ENCODE results near the gene LGR5. TPM values are rescaled to one million over a fixed set of nuclear protein-coding genes. Genes with fewer than 3 reads are reported as not detected.

Gene LGR5
- total RNA-seq, 1 experiment from 2014 or later, result not detected

DNA sequence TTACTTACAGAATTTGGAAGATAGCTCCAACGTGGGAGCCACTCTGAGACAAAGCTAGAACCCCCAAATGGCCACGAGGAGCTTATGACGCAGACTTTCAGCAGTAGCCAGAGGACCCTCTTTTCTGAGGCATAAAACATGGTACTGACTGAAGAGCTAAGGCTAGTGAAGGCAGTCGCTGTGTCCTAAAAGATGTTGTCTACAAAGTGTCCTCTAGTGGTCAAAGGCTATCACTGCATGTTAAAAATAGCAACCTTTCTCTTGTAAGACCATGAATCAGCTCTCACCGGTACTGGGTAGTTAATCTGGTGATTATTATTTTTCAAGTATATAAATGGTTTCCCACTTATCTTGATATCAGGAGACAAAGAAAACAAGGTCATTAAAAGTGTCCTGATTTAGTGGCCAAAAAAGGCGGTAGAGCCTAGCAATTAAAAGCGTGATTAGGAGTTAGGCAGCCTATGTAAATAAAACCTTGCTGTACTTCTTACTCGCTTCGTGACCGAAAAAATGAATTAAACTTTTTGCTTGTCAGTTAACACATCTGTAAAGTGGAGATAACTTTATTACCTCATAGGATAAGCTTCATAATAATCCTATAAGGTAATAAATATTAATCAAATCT is 47.0 kb upstream of the LGR5 start:
- POLR2A ChIA-PET, result no interaction called here
- no TSS peak for BruUV-seq (replicated peaks)
- intact Hi-C loops (cut with micrococcal nuclease), result loop anchor here (1.0 kb wide), 1 partner anchor 175 kb away; no protein-coding TSS in a partner anchor
- Histone ChIP-seq H3K27ac (ENCODE audit: low read depth, low read length) (no peak overlapping the region), H3K79me2 (ENCODE audit: insufficient read depth, low read length) (no peaks in the 10 kb centered on the region), H3K36me3 (ENCODE audit: control insufficient read depth in 1 of 2, insufficient read depth in 2 of 2, low read length in 2 of 2) (no peaks in the 10 kb centered on the region), H3K4me3 (replicated peaks in 1 of 2; ENCODE audit: low read depth in 1 of 2, low read length in 2 of 2) (no peak overlapping the region), H3K4me1 (ENCODE audit: control insufficient read depth in 1 of 2, insufficient read depth in 2 of 2, low read length in 2 of 2) (peaks cover 0 to 9% of the 10 kb centered on the region in 2 experiments; a peak in 2 of 4 replicates), H3K9me3 (ENCODE audit: control insufficient read depth in 1 of 2, insufficient read depth in 1 of 2, low read depth in 1 of 2, low read length in 2 of 2) (no peaks in the 10 kb centered on the region), H4K20me1 (ENCODE audit: insufficient read depth) (no peaks in the 10 kb centered on the region), H3K9me2 (ENCODE audit: insufficient read depth) (no peaks in the 10 kb centered on the region), H3K9ac (ENCODE audit: low read length) (no peak overlapping the region), H3K27me3 (ENCODE audit: insufficient read depth, low read length) (no peaks in the 10 kb centered on the region), H2AFZ (ENCODE audit: low read depth, low read length, poor library complexity, severe bottlenecking) (peak overlapping the region; percentile 99), H3K4me2 (ENCODE audit: low read length) (no peak overlapping the region)
- ATAC-seq (peak; percentile 98), DNase-seq (ENCODE audit: low read depth, low spot score) (peak; percentile 72)
- no peak for TF ChIP-seq EGR1 (IDR thresholded peaks at IDR 0.05; ENCODE audit: low read depth)
- 0 out of 2 replicates have a peak, but pooled peaks have one; percentile 45 for TF ChIP-seq CBX3 (IDR thresholded peaks at IDR 0.05; ENCODE audit: low read depth)
- TF ChIP-seq RAD21 (IDR thresholded peaks at IDR 0.05; ENCODE audit: low read depth), result peak; percentile 70
- TF ChIP-seq, protein P1, sequence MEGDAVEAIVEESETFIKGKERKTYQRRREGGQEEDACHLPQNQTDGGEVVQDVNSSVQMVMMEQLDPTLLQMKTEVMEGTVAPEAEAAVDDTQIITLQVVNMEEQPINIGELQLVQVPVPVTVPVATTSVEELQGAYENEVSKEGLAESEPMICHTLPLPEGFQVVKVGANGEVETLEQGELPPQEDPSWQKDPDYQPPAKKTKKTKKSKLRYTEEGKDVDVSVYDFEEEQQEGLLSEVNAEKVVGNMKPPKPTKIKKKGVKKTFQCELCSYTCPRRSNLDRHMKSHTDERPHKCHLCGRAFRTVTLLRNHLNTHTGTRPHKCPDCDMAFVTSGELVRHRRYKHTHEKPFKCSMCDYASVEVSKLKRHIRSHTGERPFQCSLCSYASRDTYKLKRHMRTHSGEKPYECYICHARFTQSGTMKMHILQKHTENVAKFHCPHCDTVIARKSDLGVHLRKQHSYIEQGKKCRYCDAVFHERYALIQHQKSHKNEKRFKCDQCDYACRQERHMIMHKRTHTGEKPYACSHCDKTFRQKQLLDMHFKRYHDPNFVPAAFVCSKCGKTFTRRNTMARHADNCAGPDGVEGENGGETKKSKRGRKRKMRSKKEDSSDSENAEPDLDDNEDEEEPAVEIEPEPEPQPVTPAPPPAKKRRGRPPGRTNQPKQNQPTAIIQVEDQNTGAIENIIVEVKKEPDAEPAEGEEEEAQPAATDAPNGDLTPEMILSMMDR (IDR thresholded peaks at IDR 0.05 in 2 of 3, conservative IDR thresholded peaks at IDR 0.05 in 1 of 3; ENCODE audit: borderline replicate concordance in 1 of 3, insufficient read depth in 1 of 3, low read depth in 2 of 3, low read length in 2 of 3), result peak; percentile 56 to 80 (median 77); a peak in 5 of 6 replicates
- CTCF ChIA-PET, result interaction anchor here (0.8 to 1.9 kb wide), 17 partner anchors 9 to 659 kb away, joined by 3 to 13 read pairs (median 4); partner anchors contain the start of gene RAB21
- RAD21 ChIA-PET (ENCODE audit: low non-redundant PET in 1 of 2, low total read pairs in 2 of 2, uncharacterized antibody in 2 of 2, unreplicated experiment in 2 of 2), result interaction anchor here in 1 of 2 experiments (0.5 kb wide), 1 partner anchor 143 kb away, joined by 5 read pairs; no protein-coding TSS in a partner anchor

DNA sequence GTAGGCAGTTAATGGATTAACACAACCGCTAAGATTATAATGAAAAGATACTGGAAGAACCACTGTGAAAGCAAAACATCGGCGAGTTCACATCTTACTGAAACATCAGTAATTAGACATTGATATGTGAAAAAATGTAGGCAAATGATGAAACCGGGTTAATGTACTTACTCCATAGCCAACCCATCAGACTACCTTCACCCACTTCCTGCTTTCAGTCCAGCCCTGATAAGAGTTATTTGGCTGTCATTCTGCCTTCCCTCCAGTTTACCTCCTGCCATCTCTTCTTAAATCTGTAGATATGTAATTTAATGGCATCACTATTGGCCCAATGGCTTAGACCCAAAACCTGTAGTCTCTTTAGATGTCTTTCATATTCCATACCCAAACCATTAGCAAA is 46.0 kb upstream of the LGR5 start:
- POLR2A ChIA-PET, result no interaction called here
- RAD21 ChIA-PET (ENCODE audit: low non-redundant PET in 1 of 2, low total read pairs in 2 of 2, uncharacterized antibody in 2 of 2, unreplicated experiment in 2 of 2), result no interaction called here
- H3K36me3 ChIP-seq (ENCODE audit: control insufficient read depth in 1 of 2, insufficient read depth in 2 of 2, low read length in 2 of 2), result no peaks in the 10 kb centered on the region
- H3K27me3 ChIP-seq (ENCODE audit: insufficient read depth, low read length), result no peaks in the 10 kb centered on the region
- intact Hi-C loops (cut with micrococcal nuclease), result no loop called here
- peaks cover 0 to 11% of the 10 kb centered on the region in 2 experiments; a peak in 2 of 4 replicates for H3K4me1 ChIP-seq (ENCODE audit: control insufficient read depth in 1 of 2, insufficient read depth in 2 of 2, low read length in 2 of 2)
- no peak overlapping the region for H3K9ac ChIP-seq (ENCODE audit: low read length)
- BruUV-seq (replicated peaks), result no TSS peak
- no peaks in the 10 kb centered on the region for H3K9me2 ChIP-seq (ENCODE audit: insufficient read depth)
- H3K79me2 ChIP-seq (ENCODE audit: insufficient read depth, low read length), result no peaks in the 10 kb centered on the region
- no peak overlapping the region for H3K27ac ChIP-seq (ENCODE audit: low read depth, low read length)
- no peaks in the 10 kb centered on the region for H3K9me3 ChIP-seq (ENCODE audit: control insufficient read depth in 1 of 2, insufficient read depth in 1 of 2, low read depth in 1 of 2, low read length in 2 of 2)
- CTCF ChIA-PET, result interaction anchor here (1.4 to 1.9 kb wide), 2 partner anchors 11 to 157 kb away, joined by 4 to 13 read pairs; no protein-coding TSS in a partner anchor
- TF ChIP-seq FOSL1 (IDR thresholded peaks at IDR 0.05; ENCODE audit: low read depth) (no peak), JUND (IDR thresholded peaks at IDR 0.05) (no peak), ELF1 (IDR thresholded peaks at IDR 0.05; ENCODE audit: borderline replicate concordance, low read depth) (no peak), SP1 (IDR thresholded peaks at IDR 0.05; ENCODE audit: low read depth) (no peak), SRF (IDR thresholded peaks at IDR 0.05; ENCODE audit: low read depth) (no peak), EZH2phosphoT487 (IDR thresholded peaks at IDR 0.05; ENCODE audit: borderline replicate concordance) (no peak), RAD21 (IDR thresholded peaks at IDR 0.05; ENCODE audit: low read depth) (no peak)
- H3K4me2 ChIP-seq (ENCODE audit: low read length), result no peak overlapping the region
- H3K4me3 ChIP-seq (replicated peaks in 1 of 2; ENCODE audit: low read depth in 1 of 2, low read length in 2 of 2), result no peak overlapping the region
- no peaks in the 10 kb centered on the region for H4K20me1 ChIP-seq (ENCODE audit: insufficient read depth)
- no peak for ATAC-seq
- H2AFZ ChIP-seq (ENCODE audit: low read depth, low read length, poor library complexity, severe bottlenecking), result peak overlapping the region; percentile 99
- DNase-seq (ENCODE audit: low read depth, low spot score), result no peak
